Germinal center (tissue), 1 donor: ENCODE measurements around the gene NEMP1.
A peak's percentile ranks its signal among the peaks of the same experiment; 100 is the strongest.
"Not testable (repeated sequence)": the region's sequence is repeated elsewhere in the genome, so short reads cannot be mapped to it uniquely, and the experiment has no call there.

Source experiments
- DNase-seq: peaks from one replicate; pipeline ENCODE4 v3.0.0; 2012; ENCODE audit warnings: mixed read lengths, low spot score

Gene NEMP1

DNA sequence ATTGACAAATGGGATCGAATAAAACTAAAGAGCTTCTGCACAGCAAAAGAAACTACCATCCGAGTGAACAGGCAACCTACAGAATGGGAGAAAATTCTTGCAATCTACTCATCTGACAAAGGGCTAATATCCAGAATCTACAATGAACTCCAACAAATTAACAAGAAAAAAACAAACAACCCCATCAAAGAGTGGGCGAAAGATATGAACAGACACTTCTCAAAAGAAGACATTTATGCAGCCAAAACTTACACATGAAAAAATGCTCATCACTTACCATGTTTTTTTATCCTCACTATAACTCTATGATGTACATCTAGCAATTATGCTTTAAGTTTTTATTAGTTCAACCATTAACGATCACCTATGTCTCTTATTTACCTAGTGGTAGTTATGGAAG is 24.7 kb downstream of the NEMP1 start:
- not testable (repeated sequence) for DNase-seq

- not testable (repeated sequence) for DNase-seq
These were observed 25.4 kb downstream of the NEMP1 start for GRCh38 chr12:57053146-57053545.

DNA sequence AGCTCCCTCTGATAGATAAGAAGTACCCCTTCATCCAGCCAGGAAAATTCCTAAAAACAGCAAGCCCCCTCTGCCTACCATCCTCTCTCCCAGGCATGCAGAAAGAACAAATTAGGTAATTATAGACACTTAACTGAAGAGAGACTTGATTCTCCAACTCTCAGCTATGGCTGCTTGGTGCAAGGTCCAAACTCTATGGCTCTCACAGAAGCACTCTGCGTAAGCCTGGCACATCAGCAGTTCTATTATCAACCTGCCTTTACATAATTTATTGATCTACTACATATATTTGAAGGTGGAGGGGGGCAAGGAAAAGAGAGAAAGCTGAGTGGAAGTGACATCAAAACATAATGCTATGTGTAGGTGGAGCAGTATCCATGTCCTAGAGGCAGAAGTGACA is 27.6 kb downstream of the NEMP1 start:
- DNase-seq = no peak

- no peak for DNase-seq
These were observed 28.7 kb downstream of the NEMP1 start, which contains the start of gene MYO1A for GRCh38 chr12:57049890-57050289. Gene MYO1A, minus strand, starts transcription at chr12:57050129. Its CDS starts 1,806 bp downstream, at chr12:57048323.

- no peak for DNase-seq
These were observed 29.5 kb downstream of the NEMP1 start for GRCh38 chr12:57049119-57049446.

DNA sequence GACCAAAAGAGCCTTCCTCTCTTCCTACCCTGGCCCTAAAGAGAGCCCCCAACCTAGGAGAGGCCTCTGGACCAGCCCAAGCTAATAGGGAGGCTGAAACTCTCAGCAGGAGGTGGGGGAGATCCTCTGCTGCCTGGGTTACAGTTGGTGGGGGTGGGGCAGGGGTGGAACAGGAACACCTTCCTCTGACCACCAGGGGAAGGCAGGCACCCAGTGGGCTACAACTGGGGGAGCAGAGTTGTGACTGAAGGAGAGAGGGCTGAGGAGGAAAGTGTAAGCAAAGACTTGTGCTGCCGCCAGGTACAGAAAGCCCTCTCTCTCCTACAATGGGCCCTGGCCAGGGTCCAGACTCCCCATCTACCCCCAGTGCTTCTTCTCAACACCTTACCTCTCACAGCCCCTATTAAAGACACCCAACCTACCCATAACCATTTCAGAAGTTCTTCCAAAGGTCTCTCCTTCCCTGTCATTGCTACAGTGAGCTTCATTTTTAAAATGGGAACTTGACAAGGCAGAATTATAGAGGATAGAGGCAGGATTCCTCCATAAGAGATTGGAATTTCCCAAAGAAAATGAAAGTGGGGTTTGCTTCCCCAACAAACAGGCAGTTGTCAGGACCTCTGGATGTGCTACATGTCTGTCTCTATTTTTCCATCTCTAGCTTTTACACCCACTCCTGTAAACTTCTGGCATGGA is 30.0 kb downstream of the NEMP1 start:
- DNase-seq = no peak

DNA sequence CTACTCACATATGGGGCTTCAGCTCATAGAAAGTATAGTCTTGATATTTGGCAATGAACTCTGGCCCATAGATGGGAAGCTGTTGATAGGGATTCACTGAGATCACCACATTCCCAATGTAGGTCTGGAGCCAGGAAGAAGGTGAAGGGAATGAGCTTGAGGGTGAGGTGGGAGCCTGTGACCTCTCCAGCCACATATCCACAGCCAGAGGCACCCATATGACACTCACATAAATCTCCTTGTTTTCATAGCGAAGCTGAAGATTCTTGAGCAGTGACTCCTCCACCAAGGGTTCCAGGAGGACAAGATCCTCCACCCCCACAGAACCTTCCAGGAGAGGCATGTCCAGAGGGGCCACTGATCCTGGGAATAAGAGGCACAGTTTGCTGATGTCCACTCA is 30.6 kb downstream of the NEMP1 start:
- DNase-seq = no peak

- DNase-seq = no peak
These were observed 31.4 kb downstream of the NEMP1 start for GRCh38 chr12:57046947-57047890.

DNA sequence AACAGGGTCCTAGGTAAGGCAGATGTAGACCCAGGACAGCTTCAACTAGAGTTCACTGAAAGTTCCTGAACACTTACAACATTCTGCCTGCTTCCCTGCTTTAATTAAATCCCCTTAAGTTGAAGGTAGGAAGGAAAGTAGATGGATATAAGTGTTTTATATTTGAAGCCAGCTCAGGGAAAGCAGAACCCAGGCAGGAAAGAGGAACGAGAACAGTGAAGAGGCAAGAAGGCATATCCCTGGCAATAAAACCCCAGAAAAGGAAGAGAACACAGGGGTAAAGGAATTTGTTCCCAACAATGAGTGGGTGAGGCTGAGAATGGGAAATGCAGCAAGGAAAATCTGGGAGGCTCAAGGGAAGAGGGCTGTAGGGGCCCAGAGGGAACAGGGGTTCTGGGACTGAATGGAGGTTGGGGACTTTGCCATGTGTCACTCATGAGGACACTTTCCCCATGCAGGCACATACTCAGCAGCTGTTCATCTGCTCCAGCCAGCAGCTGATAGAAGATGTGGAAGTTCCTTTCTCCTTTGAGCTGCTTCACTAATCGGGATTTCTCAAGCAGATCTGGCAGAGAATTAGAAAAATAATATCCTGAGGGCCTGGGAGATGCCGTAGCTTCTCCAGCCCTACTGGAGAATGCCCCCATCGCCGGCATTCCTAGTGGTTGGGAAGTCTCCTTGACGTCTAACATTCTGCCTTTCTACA is 32.4 kb downstream of the NEMP1 start:
- no peak for DNase-seq

DNA sequence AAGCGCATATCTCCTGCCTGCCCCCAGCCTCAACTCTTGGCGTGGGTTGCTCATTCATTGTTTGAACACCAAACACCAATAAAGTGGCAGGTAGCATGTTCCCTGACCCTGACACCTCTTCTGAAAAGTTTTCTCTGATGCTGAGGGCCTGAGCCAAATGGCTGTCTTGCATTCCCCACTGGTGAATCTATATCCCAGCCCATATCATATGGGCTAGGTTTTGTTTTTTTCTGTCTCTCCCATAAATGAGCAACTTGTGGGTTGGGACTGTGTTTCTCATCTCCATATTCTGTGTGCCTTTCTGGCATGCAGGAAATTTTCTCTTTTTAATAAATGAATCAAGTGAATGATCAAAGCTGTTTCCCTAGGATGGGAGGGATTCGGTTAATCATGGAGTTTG is 33.7 kb downstream of the NEMP1 start:
- DNase-seq = no peak

- no peak for DNase-seq
These were observed 34.1 kb downstream of the NEMP1 start for GRCh38 chr12:57044468-57044867.

GRCh38 chr12:57042695-57043094 is 35.9 kb downstream of the NEMP1 start:
- DNase-seq = no peak

DNA sequence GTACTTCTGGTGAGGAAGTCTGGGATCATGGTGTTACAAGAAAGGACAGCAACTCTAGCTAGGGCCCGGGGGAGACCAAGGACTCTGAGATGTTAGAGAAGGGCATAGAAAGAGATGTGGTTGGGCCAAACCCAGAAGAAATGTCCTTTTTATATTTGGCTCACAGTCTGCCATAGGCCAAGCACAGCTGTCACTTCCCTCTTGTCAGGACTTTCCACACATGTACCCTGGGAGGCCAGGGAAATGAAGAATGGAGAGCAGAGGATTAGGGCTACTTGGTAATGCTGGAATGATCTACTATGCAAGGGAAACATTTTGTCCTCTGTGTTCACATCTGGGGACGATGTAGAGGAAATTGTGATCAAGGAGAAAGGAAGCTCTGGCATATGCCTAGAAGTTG is 37.8 kb downstream of the NEMP1 start:
- DNase-seq = no peak

- DNase-seq = no peak
These were observed 38.4 kb downstream of the NEMP1 start for GRCh38 chr12:57040211-57040610.

DNA sequence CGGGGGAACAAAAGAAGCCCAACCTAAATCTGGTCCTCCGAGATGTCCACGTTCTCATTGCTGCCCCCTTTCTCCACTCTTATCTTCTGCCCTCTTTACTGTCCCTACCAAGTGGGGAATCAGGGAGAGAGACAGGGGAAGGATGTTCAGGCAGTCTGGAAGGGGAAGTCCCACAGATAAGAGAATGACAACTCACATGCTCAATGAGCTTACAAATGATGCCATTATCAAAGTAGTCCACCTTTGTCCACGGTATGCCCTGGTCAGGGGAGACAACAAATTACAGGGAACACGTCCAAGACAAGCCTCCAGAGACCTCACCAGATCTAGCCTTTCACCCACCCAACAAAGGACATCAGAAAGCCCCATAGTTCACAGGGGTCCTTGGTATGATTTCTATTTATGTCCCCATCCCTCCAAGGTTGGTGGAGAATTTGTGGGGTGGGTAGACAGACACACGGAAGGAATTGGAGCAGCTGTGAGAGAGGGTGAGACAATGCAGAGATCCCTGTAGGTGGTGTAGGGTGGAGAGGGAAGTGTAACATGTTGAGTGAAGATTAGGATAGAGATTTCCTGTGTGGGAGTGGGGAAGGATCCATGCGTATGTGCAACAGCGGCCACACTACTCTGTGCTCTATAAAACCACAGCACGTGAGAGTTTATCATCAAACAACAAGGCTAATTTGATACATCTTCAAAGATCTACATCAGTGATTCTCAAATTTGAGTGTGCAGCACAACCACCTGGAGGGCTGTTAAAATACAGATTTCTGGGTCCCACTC is 39.4 kb downstream of the NEMP1 start:
- DNase-seq = no peak

DNA sequence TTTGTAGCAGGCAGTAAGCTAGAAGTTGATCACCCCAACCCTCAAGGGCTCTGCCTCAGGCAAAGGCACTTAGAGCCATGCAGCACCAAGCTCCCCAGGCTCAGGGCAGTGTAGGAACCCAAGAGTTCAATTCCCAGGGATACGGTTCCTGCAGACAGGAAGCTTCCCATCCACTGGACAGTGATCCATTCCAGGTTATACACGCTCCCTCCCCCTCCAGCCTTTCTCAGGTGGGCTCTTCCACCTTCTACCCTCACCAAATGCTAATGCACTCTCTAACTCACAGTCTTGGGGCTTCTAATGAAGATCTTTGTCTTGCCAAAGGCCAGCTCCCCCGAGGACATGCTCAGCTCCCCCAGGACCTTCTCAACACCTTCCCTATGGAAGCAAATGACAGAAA is 41.3 kb downstream of the NEMP1 start:
- no peak for DNase-seq

- DNase-seq = no peak
These were observed 45.2 kb downstream of the NEMP1 start for GRCh38 chr12:57033431-57033830.

GRCh38 chr12:57031789-57032188 is 46.8 kb downstream of the NEMP1 start:
- DNase-seq = no peak

- peak; percentile 42 for DNase-seq
These were observed 47.4 kb downstream of the NEMP1 start for GRCh38 chr12:57031138-57031725.

DNA sequence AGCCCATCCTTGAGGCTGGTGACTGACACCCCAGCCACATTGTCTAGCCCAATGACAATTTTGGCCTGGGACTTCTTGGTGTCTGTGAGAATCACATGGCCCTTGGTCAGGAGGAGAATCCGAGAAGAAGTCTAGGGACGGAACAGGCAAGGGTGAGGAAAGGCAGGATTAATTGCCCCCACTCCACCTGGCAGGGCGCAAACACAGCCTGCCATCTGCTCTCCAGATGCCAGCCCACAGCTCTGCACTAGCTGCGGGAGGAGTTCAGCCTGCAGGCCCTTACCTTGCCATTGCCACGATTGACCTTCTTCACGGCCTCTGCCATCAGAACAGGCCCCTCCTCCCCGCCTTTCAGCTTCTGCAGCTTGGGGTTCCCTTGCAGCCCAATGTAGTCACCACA is 49.1 kb downstream of the NEMP1 start:
- DNase-seq = no peak

- DNase-seq = no peak
These were observed 50.8 kb downstream of the NEMP1 start for GRCh38 chr12:57027805-57028153.
